OCI-LY1 (cell line): ENCODE results near the gene PNLIPRP1.

ENCODE experiments used
- H2AFZ ChIP-seq: fragments of 200-600 bp; sonication (generic), shearing (Covaris generic); 2 replicates; pipeline ENCODE4 v1.6.0; 2014; ENCODE audit warnings: antibody characterized with exemption, mild to moderate bottlenecking, low read length
- H3F3A ChIP-seq: fragments of 200-600 bp; sonication (generic), shearing (Covaris generic); 2 replicates; pipeline ENCODE4 v1.6.0; 2014; ENCODE audit warnings: mild to moderate bottlenecking, antibody characterized with exemption, low read length, moderate library complexity; ENCODE audit not compliant: insufficient read depth
- H3K27ac ChIP-seq: fragments of 200-600 bp; sonication (generic); 2 replicates; pipeline ENCODE4 v1.5.1; 2014; ENCODE audit warnings: low read length, mixed run types, mild to moderate bottlenecking, low read depth; ENCODE audit not compliant: poor library complexity, severe bottlenecking
- H3K27me3 ChIP-seq: fragments of 200-600 bp; sonication (generic); 2 replicates; pipeline ENCODE4 v1.6.0; 2014; ENCODE audit warnings: antibody characterized with exemption, mild to moderate bottlenecking, low read length, moderate library complexity; ENCODE audit not compliant: insufficient read depth
- H3K36me3 ChIP-seq: fragments of 200-600 bp; sonication (generic); 2 replicates; pipeline ENCODE4 v1.6.1; 2014; ENCODE audit warnings: mild to moderate bottlenecking, antibody characterized with exemption, low read length, moderate library complexity, mixed read lengths; ENCODE audit not compliant: insufficient read depth
- H3K4me1 ChIP-seq: fragments of 200-600 bp; sonication (generic); 2 replicates; pipeline ENCODE4 v1.5.1; 2014; ENCODE audit warnings: mild to moderate bottlenecking, low read length, moderate library complexity; ENCODE audit not compliant: insufficient read depth, severe bottlenecking
- H3K4me2 ChIP-seq: fragments of 200-600 bp; sonication (generic), shearing (Covaris generic); 2 replicates; pipeline ENCODE4 v1.6.1; 2014; ENCODE audit warnings: low read length
- H3K4me3 ChIP-seq: fragments of 200-600 bp; sonication (generic); 2 replicates; pipeline ENCODE4 v1.5.1; 2014; ENCODE audit warnings: low read length, low read depth, mild to moderate bottlenecking, mixed read lengths; ENCODE audit not compliant: poor library complexity, severe bottlenecking
- H3K79me2 ChIP-seq: fragments of 200-600 bp; shearing (Covaris generic); 2 replicates; pipeline ENCODE4 v1.6.1; 2016; ENCODE audit warnings: mixed run types, low read length, mixed read lengths; ENCODE audit not compliant: insufficient read depth
- H3K9ac ChIP-seq: fragments of 200-600 bp; sonication (generic), shearing (Covaris generic); 2 replicates; pipeline ENCODE4 v1.6.1; 2014; ENCODE audit warnings: mild to moderate bottlenecking, low read length, mixed read lengths
- H3K9me2 ChIP-seq: fragments of 200-600 bp; sonication (generic), shearing (Covaris generic); 2 replicates; pipeline ENCODE4 v1.6.1; 2014; ENCODE audit warnings: low read depth, mild to moderate bottlenecking, low read length, mixed read lengths
- H3K9me3 ChIP-seq: fragments of 200-600 bp; shearing (Covaris generic); 2 replicates; pipeline ENCODE4 v1.6.1; 2014; ENCODE audit warnings: low read length, mixed read lengths
- H4K20me1 ChIP-seq: fragments of 200-600 bp; sonication (generic), shearing (Covaris generic); 2 replicates; pipeline ENCODE4 v1.6.0; 2016; ENCODE audit warnings: mild to moderate bottlenecking, low read length; ENCODE audit not compliant: insufficient read depth
- CTCF ChIP-seq: fragments of 200-600 bp; sonication (generic), shearing (Covaris generic); IDR thresholded peaks from 2 replicates; pipeline ENCODE4 v1.5.1; 2017; ENCODE audit warnings: mild to moderate bottlenecking, antibody characterized with exemption, low read length, moderate library complexity, mixed read lengths
- EZH2 ChIP-seq: fragments of 200-600 bp; sonication (generic), shearing (Covaris generic); IDR thresholded peaks from 2 replicates; pipeline ENCODE4 v1.8.0; 2017; ENCODE audit warnings: borderline replicate concordance, mixed run types, mild to moderate bottlenecking, antibody characterized with exemption, low read length, moderate library complexity, mixed read lengths

Gene PNLIPRP1

GRCh38 chr10:116611153-116611545 is 20.4 kb downstream of the PNLIPRP1 start:
- no peak overlapping the region for H2AFZ ChIP-seq
- H3K9ac ChIP-seq, result no peak overlapping the region
- no peaks in the 10 kb centered on the region for H3K27me3 ChIP-seq
- no peak overlapping the region for H3K4me3 ChIP-seq
- no peak for TF ChIP-seq CTCF
- TF ChIP-seq EZH2, result no peak
- H3K27ac ChIP-seq, result no peak overlapping the region
- H3K9me2 ChIP-seq, result no peaks in the 10 kb centered on the region
- H3K9me3 ChIP-seq, result no peaks in the 10 kb centered on the region
- H3K36me3 ChIP-seq, result no peaks in the 10 kb centered on the region
- no peak overlapping the region for H3K4me2 ChIP-seq
- H3K79me2 ChIP-seq, result no peaks in the 10 kb centered on the region
- H4K20me1 ChIP-seq, result no peaks in the 10 kb centered on the region
- H3F3A ChIP-seq, result no peaks in the 10 kb centered on the region
- no peaks in the 10 kb centered on the region for H3K4me1 ChIP-seq

- no peaks in the 10 kb centered on the region for H3F3A ChIP-seq
- H3K4me1 ChIP-seq, result no peaks in the 10 kb centered on the region
- H3K9me2 ChIP-seq, result no peaks in the 10 kb centered on the region
- TF ChIP-seq EZH2, result no peak
- no peak for TF ChIP-seq CTCF
- no peaks in the 10 kb centered on the region for H3K9me3 ChIP-seq
- H3K27ac ChIP-seq, result no peak overlapping the region
- H4K20me1 ChIP-seq, result no peaks in the 10 kb centered on the region
- no peaks in the 10 kb centered on the region for H3K36me3 ChIP-seq
- H3K27me3 ChIP-seq, result no peaks in the 10 kb centered on the region
- H3K9ac ChIP-seq, result no peak overlapping the region
- H3K4me3 ChIP-seq, result no peak overlapping the region
- H2AFZ ChIP-seq, result no peak overlapping the region
- H3K4me2 ChIP-seq, result no peak overlapping the region
- H3K79me2 ChIP-seq, result no peaks in the 10 kb centered on the region
Observed at GRCh38 chr10:116612107-116612769, 21.5 kb downstream of the PNLIPRP1 start.

GRCh38 chr10:116613471-116613870 is 22.7 kb downstream of the PNLIPRP1 start:
- no peak overlapping the region for H3K4me2 ChIP-seq
- no peaks in the 10 kb centered on the region for H3K36me3 ChIP-seq
- H4K20me1 ChIP-seq, result no peaks in the 10 kb centered on the region
- no peaks in the 10 kb centered on the region for H3K79me2 ChIP-seq
- H3K9me3 ChIP-seq, result no peaks in the 10 kb centered on the region
- H3K4me1 ChIP-seq, result no peaks in the 10 kb centered on the region
- TF ChIP-seq CTCF (no peak), EZH2 (no peak)
- no peak overlapping the region for H3K27ac ChIP-seq
- H3K27me3 ChIP-seq, result no peaks in the 10 kb centered on the region
- no peaks in the 10 kb centered on the region for H3K9me2 ChIP-seq
- H3F3A ChIP-seq, result no peaks in the 10 kb centered on the region
- H3K4me3 ChIP-seq, result no peak overlapping the region
- H2AFZ ChIP-seq, result no peak overlapping the region
- H3K9ac ChIP-seq, result no peak overlapping the region
